Natural killer cell (primary cell): ENCODE results near the gene TTLL11. TPM values are rescaled to one million over a fixed set of nuclear protein-coding genes. Genes with fewer than 3 reads are reported as not detected.

ENCODE experiments used
- ATAC-seq, 3 donors: fragments of 150-1000 bp in 2 of 3; fragments of 200-7000 bp in 1 of 3; cut with Tn5 transposase; 1 replicate in 1 of 3; 2 replicates in 2 of 3; pipeline ENCODE4 v1.10.0; 2021; ENCODE audit warnings: mild to moderate bottlenecking in 2 of 3, moderate library complexity in 2 of 3
- DNase-seq, 2 donors: peaks; one replicate each; pipeline versions ENCODE4 v3.0.0 to v3.0.0-alpha.2; 2013 to 2021; ENCODE audit warnings: mixed read lengths in 1 of 2
- H3K27ac ChIP-seq: one replicate; pipeline ENCODE4 v1.5.1; 2013; ENCODE audit warnings: mild to moderate bottlenecking, low read length
- H3K27me3 ChIP-seq: one replicate; pipeline ENCODE4 v1.6.1; 2013; ENCODE audit warnings: low read length; ENCODE audit not compliant: control insufficient read depth, insufficient read depth
- H3K36me3 ChIP-seq: one replicate; pipeline ENCODE4 v1.6.1; 2013; ENCODE audit warnings: low read length; ENCODE audit not compliant: control insufficient read depth, insufficient read depth
- H3K4me1 ChIP-seq: one replicate; pipeline ENCODE4 v1.6.1; 2013; ENCODE audit warnings: low read length; ENCODE audit not compliant: control insufficient read depth, insufficient read depth
- H3K4me3 ChIP-seq: one replicate; pipeline ENCODE4 v1.5.1; 2013; ENCODE audit warnings: low read length
- H3K9me3 ChIP-seq: one replicate; pipeline ENCODE4 v1.6.1; 2013; ENCODE audit warnings: low read length; ENCODE audit not compliant: control insufficient read depth, insufficient read depth
- H3K27ac Mint-ChIP-seq, 2 donors: one replicate each; pipeline ENCODE4 v1.8.0; 2022; ENCODE audit warnings: mild to moderate bottlenecking in 2 of 2, mixed read lengths in 2 of 2, moderate library complexity in 1 of 2
- H3K27me3 Mint-ChIP-seq, 2 donors: one replicate each; pipeline ENCODE4 v1.8.0; 2022; ENCODE audit warnings: low read depth in 2 of 2, mixed read lengths in 2 of 2
- H3K36me3 Mint-ChIP-seq: one replicate; pipeline ENCODE4 v1.8.0; 2022; ENCODE audit warnings: mixed read lengths
- H3K4me1 Mint-ChIP-seq, 2 donors: one replicate each; pipeline ENCODE4 v1.8.0; 2022; ENCODE audit warnings: mixed read lengths in 2 of 2
- H3K4me3 Mint-ChIP-seq: one replicate; pipeline ENCODE4 v1.8.0; 2022; ENCODE audit warnings: mild to moderate bottlenecking, moderate library complexity, mixed read lengths
- H3K9me3 Mint-ChIP-seq, 2 donors: one replicate each; pipeline ENCODE4 v1.8.0; 2022; ENCODE audit warnings: mixed read lengths in 2 of 2
- WGBS: methylation state at CpG from one replicate; pipeline ENCODE4 v1.1.7; 2013; ENCODE audit warnings: missing lambda C conversion rate; ENCODE audit not compliant: insufficient coverage; 5-methylcytosine and 5-hydroxymethylcytosine counted together
- intact Hi-C: fragments of 100-400 bp; cut with micrococcal nuclease; formaldehyde crosslinking; loops from one replicate; pipeline ENCODE4 v1.14.2; 2022
- total RNA-seq, 4 donors: library from RNA; stranded (reverse); fragments of 120-200 nt in 1 of 4; gene quantifications; one replicate each; pipeline versions ENCODE4 v1.2.3 to v1.2.4, GENCODE V29; 2013 to 2022
- TF ChIP-seq, protein P1 (sequence below): fragments of 200-600 bp; IDR thresholded peaks from one replicate; pipeline ENCODE4 v1.8.0; 2022; ENCODE audit warnings: antibody characterized with exemption

TTLL11 gene
- total RNA-seq, 3 donors from 2014 or later (not counting 1 experiment from before 2014, with no cell fraction given): 3.4 to 4.6 (median 3.6) TPM

DNA sequence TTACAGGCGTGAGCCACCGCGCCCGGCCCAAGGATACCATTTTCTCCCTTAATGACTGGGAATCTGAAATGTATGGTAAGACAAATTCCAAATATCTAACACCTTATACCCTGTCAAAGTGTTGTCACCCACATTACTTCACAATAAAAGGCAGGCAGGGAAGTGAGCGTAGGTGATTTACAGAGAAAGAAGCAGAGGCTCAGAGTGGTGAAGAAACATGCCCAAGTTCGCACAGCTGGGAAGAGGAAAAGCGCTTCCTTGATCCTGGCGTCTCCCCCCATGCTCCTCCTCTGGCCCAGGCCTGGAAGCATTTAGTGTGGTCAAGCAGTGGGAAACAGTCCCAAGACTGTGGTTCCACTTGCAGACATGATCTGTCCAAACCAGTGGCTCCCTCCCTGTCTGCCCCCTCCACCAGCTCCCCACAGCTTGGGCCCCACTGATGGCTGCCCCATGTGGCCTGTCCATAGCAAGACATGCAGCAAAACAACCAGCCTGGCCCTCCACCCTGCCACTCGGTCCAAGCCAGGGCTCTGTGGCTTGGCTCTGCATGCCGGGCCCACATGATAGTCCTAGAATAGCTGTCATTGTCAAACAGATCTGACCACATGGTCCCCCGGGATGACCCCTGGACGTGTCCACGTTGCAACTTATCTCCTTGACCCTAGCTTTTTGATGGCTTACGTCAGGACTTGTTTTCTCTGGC is 107.2 kb downstream of the TTLL11 start:
- Mint-ChIP-seq H3K4me3 (no peak overlapping the region), H3K36me3 (peaks cover 5% of the 10 kb centered on the region), H3K4me1 (no peaks in the 10 kb centered on the region), H3K27ac (no peak overlapping the region), H3K9me3 (peaks cover 2 to 3% of the 10 kb centered on the region in 2 donors), H3K27me3 (no peaks in the 10 kb centered on the region)
- no peaks in the 10 kb centered on the region for H3K9me3 ChIP-seq
- no peak overlapping the region for H3K4me3 ChIP-seq
- no peaks in the 10 kb centered on the region for H3K27me3 ChIP-seq
- TF ChIP-seq, protein P1, sequence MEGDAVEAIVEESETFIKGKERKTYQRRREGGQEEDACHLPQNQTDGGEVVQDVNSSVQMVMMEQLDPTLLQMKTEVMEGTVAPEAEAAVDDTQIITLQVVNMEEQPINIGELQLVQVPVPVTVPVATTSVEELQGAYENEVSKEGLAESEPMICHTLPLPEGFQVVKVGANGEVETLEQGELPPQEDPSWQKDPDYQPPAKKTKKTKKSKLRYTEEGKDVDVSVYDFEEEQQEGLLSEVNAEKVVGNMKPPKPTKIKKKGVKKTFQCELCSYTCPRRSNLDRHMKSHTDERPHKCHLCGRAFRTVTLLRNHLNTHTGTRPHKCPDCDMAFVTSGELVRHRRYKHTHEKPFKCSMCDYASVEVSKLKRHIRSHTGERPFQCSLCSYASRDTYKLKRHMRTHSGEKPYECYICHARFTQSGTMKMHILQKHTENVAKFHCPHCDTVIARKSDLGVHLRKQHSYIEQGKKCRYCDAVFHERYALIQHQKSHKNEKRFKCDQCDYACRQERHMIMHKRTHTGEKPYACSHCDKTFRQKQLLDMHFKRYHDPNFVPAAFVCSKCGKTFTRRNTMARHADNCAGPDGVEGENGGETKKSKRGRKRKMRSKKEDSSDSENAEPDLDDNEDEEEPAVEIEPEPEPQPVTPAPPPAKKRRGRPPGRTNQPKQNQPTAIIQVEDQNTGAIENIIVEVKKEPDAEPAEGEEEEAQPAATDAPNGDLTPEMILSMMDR: no peak
- no peak for ATAC-seq
- H3K4me1 ChIP-seq: no peaks in the 10 kb centered on the region
- no peaks in the 10 kb centered on the region for H3K36me3 ChIP-seq
- no peak overlapping the region for H3K27ac ChIP-seq
- no peak for DNase-seq
- WGBS: 91% methylated on average over 10 of the region's 14 CpGs
- intact Hi-C loops: no loop called here

DNA sequence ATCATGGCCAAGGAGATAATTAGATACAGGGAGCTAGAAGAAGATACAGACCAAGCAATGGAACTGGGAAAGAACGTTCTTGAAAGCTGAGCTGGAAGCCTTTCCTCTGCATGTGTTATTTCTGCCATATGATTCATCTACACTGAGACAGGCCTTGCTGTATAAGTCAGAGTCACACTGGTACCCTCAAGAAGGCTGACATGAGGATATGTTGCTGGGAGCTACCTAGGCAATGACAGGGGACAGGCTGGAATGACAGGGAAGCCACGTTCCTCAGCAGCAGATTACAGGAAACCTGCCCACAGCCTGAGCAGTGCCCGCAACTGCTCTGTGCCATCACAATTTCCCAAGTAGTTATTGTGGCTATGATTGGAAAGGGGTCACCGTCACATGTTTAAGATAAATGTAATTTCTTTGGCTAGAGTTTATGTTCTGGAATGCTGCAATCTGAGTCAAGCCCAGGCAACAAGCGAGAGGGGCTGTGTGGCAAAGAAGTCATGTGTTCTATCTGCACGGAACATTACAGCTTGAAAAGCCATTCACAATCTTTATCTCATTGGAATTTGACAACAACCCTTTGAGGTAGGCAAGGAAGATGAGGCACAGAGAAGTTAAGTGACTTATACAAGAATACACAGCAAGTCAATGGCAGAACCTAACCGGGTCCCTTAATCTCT is 108.2 kb downstream of the TTLL11 start:
- Histone ChIP-seq H3K4me1 (no peaks in the 10 kb centered on the region), H3K27me3 (no peaks in the 10 kb centered on the region), H3K27ac (no peak overlapping the region), H3K36me3 (no peaks in the 10 kb centered on the region), H3K9me3 (no peaks in the 10 kb centered on the region), H3K4me3 (no peak overlapping the region)
- Mint-ChIP-seq H3K27ac (no peak overlapping the region), H3K9me3 (peaks cover 2 to 3% of the 10 kb centered on the region in 2 donors), H3K4me1 (no peaks in the 10 kb centered on the region), H3K36me3 (peaks cover 10% of the 10 kb centered on the region), H3K27me3 (peaks cover 0 to under 1% of the 10 kb centered on the region in 2 donors), H3K4me3 (no peak overlapping the region)
- 89% methylated on average over 5 of the region's 7 CpGs for WGBS
- DNase-seq (no peak), ATAC-seq (no peak)
- intact Hi-C loops: no loop called here
- TF ChIP-seq, protein P1: no peak

DNA sequence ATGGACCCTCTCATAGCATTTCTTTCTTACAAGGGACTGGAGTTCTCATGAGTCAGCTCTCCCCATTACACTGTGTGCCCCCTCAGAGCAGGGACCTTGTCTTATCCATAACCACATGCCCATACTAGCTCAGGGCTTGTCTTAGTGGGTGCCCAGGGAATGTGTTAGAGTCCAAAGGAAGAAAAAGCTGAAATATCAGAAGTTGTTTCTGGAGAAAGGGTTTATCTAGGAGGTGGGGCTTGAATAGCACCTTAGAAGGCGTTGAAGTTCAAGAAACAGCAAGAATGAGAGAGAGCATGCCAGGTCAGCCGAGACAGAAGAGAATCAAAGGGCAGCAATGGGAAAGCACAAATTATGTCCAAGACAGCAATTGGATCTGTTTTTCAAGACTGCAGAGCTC is 109.4 kb downstream of the TTLL11 start:
- no peak overlapping the region for H3K27ac Mint-ChIP-seq
- 87% methylated on average over 2 of the region's 2 CpGs for WGBS

More for the DNA sequence above, 109.4 kb downstream of the TTLL11 start:
- Mint-ChIP-seq H3K4me3 (no peak overlapping the region), H3K27me3 (peaks cover 0 to 3% of the 10 kb centered on the region in 2 donors), H3K9me3 (peaks cover 2 to 3% of the 10 kb centered on the region in 2 donors), H3K4me1 (no peaks in the 10 kb centered on the region), H3K36me3 (peaks cover 10% of the 10 kb centered on the region)
- DNase-seq (no peak), ATAC-seq (no peak)
- intact Hi-C loops: no loop called here
- no peak overlapping the region for H3K27ac ChIP-seq
- no peaks in the 10 kb centered on the region for H3K4me1 ChIP-seq
- no peak overlapping the region for H3K4me3 ChIP-seq
- TF ChIP-seq, protein P1: no peak
- no peaks in the 10 kb centered on the region for H3K27me3 ChIP-seq
- no peaks in the 10 kb centered on the region for H3K9me3 ChIP-seq
- no peaks in the 10 kb centered on the region for H3K36me3 ChIP-seq
